ENCODE measurements around the gene TM9SF4.
"Not testable (repeated sequence)": the region's sequence is repeated elsewhere in the genome, so short reads cannot be mapped to it uniquely, and the experiment has no call there.

The TM9SF4 gene

GRCh38 chr20:32098786-32099185 lies 10.7 kb upstream of the TM9SF4 start:
- DNase-seq: no peak

- DNase-seq: no peak
Measured at GRCh38 chr20:32108814-32109391, 611 bp upstream of the TM9SF4 start.

GRCh38 chr20:32110173-32110704 lies 725 bp downstream of the TM9SF4 start:
- no peak for DNase-seq

- DNase-seq: no peak
Measured at GRCh38 chr20:32110727-32111126, 1.2 kb downstream of the TM9SF4 start.

- DNase-seq: no peak
Measured at GRCh38 chr20:32111156-32111686, 1.7 kb downstream of the TM9SF4 start.

- no peak for DNase-seq
Measured at GRCh38 chr20:32111753-32112152, 2.2 kb downstream of the TM9SF4 start.

- no peak for DNase-seq
Measured at GRCh38 chr20:32112841-32113240, 3.3 kb downstream of the TM9SF4 start.

GRCh38 chr20:32113591-32114260 lies 4.2 kb downstream of the TM9SF4 start:
- DNase-seq: no peak

- DNase-seq: no peak
Measured at GRCh38 chr20:32114305-32114960, 4.9 kb downstream of the TM9SF4 start.

- DNase-seq: no peak
Measured at GRCh38 chr20:32115211-32115767, 5.8 kb downstream of the TM9SF4 start.

- no peak for DNase-seq
Measured at GRCh38 chr20:32116079-32116521, 6.6 kb downstream of the TM9SF4 start.

GRCh38 chr20:32116796-32117195 lies 7.3 kb downstream of the TM9SF4 start:
- not testable (repeated sequence) for DNase-seq

GRCh38 chr20:32118427-32118826 lies 8.9 kb downstream of the TM9SF4 start:
- not testable (repeated sequence) for DNase-seq

- no peak for DNase-seq
Measured at GRCh38 chr20:32119734-32120133, 10.2 kb downstream of the TM9SF4 start.

GRCh38 chr20:32121908-32122307 lies 12.4 kb downstream of the TM9SF4 start:
- DNase-seq: not testable (repeated sequence)

- DNase-seq: no peak
Measured at GRCh38 chr20:32123088-32123487, 13.6 kb downstream of the TM9SF4 start.

- no peak for DNase-seq
Measured at GRCh38 chr20:32124916-32125454, 15.5 kb downstream of the TM9SF4 start.

- no peak for DNase-seq
Measured at GRCh38 chr20:32125506-32125905, 16.0 kb downstream of the TM9SF4 start.

GRCh38 chr20:32126919-32127318 lies 17.4 kb downstream of the TM9SF4 start:
- no peak for DNase-seq

GRCh38 chr20:32127347-32127746 lies 17.8 kb downstream of the TM9SF4 start:
- no peak for DNase-seq

GRCh38 chr20:32128167-32128566 lies 18.7 kb downstream of the TM9SF4 start:
- DNase-seq: no peak

- no peak for DNase-seq
Measured at GRCh38 chr20:32129863-32130262, 20.3 kb downstream of the TM9SF4 start.

GRCh38 chr20:32130352-32130751 lies 20.8 kb downstream of the TM9SF4 start:
- no peak for DNase-seq

Measured in NCI-H226 (cell line).